ENCODE results near the gene BDP1. TPM values are rescaled to one million over a fixed set of nuclear protein-coding genes. Genes with fewer than 3 reads are reported as not detected.
"Not testable (repeated sequence)": the region's sequence is repeated elsewhere in the genome, so short reads cannot be mapped to it uniquely, and the experiment has no call there.

BDP1 gene
- total RNA-seq, 4 donors from 2014 or later, result 26.5 to 42.9 (median 32.6) TPM

DNA sequence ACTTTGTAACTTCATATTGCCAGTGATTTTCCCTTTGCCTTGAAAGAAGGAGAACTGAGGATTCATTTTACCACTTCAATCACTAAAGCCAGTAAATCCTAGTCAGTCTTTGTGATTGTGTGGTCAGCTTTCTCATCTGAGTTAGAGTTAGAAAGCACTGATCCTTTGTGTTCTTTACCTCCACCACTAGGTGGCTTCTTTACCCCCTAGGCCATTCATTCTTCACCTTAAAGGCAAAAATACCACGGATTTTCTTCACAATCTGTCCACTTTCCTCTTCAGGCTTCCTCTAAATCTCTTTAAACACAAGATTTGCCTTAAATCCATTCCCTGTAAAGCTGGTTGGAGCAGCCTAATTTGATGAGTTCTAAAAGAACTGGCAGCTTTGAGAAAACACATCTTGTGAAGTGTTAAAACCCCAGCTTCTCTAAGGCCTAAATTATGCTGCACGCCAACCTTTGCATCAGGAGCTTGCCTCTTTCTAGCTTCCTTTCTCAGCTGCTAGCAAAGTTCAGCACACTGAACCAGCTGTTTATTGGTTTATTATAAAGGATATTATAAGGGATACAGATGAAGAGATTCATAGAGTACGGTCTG, 20.4 kb downstream of the BDP1 start:
- ATAC-seq (ENCODE audit: low FRiP score) (no peak), DNase-seq (ENCODE audit: low spot score) (no peak)
- TF ChIP-seq, protein P1, sequence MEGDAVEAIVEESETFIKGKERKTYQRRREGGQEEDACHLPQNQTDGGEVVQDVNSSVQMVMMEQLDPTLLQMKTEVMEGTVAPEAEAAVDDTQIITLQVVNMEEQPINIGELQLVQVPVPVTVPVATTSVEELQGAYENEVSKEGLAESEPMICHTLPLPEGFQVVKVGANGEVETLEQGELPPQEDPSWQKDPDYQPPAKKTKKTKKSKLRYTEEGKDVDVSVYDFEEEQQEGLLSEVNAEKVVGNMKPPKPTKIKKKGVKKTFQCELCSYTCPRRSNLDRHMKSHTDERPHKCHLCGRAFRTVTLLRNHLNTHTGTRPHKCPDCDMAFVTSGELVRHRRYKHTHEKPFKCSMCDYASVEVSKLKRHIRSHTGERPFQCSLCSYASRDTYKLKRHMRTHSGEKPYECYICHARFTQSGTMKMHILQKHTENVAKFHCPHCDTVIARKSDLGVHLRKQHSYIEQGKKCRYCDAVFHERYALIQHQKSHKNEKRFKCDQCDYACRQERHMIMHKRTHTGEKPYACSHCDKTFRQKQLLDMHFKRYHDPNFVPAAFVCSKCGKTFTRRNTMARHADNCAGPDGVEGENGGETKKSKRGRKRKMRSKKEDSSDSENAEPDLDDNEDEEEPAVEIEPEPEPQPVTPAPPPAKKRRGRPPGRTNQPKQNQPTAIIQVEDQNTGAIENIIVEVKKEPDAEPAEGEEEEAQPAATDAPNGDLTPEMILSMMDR (IDR thresholded peaks at IDR 0.05), result no peak

DNA sequence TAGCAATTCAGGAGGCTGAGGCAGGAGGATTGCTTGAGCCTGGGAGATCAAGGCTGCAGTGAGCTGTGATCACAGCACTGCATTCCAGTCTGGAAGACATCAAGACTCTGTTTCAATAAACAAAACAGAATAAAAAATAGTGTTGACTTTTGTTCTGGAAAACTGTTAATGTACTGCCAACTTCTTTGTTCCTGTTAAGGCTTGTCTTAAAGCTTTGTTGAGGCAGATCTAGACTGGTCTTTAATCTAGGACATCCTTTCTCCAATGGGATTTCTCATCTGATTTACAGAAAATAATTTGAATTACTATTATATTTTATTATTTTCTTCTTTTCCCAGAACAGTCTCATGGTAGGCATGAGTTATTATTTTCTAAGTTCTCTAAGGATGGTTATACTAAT, 26.0 kb downstream of the BDP1 start:
- TF ChIP-seq, protein P1 (IDR thresholded peaks at IDR 0.05), result no peak
- DNase-seq (ENCODE audit: low spot score) (no peak), ATAC-seq (ENCODE audit: low FRiP score) (no peak)

DNA sequence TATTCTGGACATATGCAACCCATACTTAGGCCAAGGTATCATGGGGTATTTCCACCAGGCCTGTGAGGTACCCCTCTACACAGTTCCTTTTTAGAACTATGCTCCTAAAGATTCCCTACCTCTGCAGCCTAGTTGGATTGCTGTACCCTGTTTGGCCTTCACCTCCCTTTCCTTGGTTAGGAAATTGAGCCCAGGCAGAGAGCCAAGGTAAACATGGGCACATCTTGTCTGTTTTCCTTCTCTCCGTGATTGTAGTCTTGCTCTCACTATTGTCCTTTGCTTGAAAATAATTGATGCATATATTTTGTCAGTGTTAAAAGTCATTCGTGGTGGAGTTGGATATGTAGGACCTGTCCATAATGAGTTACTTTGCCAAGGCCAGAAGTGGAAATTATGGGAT, 26.7 kb downstream of the BDP1 start:
- ATAC-seq (ENCODE audit: low FRiP score), result no peak
- TF ChIP-seq, protein P1 (IDR thresholded peaks at IDR 0.05), result no peak
- DNase-seq (ENCODE audit: low spot score), result no peak

DNA sequence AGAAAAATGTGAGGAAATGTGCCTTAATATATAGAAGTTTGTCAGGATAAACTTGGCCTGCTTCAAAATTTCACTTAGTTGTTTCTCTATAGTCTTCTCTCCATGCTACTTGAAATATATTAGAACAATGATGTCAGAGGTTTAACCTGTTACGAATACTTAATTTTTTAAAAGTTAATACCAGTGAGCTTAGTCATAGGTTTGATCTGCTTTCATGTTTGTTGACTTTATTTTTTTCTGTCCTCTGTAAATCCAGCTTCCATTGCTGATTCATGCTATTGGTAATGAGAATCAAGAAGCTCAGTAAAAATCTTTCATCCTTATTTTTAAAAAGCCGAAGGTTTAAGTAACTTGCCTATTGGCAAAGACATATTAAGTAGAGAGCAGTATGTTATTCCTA, 27.9 kb downstream of the BDP1 start:
- ATAC-seq (ENCODE audit: low FRiP score) (no peak), DNase-seq (ENCODE audit: low spot score) (no peak)
- TF ChIP-seq, protein P1 (IDR thresholded peaks at IDR 0.05), result no peak

DNA sequence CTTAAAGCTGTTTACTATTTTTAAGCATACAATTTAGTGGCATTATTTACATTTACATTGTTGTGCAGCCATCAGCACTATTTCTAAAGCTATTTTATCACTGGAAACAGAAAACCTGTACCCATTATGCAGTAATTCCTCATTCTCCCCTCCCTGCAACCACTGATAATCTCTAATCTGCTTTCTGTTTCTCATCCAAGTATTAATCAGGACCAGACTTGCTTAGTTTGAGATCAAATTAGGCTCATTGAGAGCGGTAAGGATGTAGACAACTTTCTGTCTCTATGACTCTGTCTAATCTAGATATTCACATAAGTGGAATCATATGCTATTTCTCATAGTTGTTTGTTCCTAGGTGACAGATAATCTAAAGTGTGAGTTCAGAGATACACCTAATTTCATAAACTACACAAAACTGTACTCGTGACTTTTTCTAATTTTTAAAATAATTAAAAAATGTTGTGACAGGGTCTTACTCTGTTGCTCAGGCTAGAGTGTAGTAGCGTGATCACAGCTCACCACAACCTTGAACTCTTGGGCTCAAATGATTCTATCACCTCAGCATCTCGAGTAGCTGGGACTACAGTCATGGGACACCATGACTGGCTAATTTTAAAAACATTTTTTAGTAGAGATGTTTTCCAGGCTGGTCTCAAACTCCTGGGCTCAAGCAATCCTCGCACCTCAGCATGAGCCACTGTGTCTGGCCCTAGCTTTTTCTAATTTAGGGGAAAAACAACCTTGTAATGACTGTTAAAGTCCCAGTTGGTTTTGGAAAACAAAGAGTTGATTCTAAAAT, 37.6 kb downstream of the BDP1 start:
- ATAC-seq (ENCODE audit: low FRiP score) (no peak), DNase-seq (ENCODE audit: low spot score) (no peak)
- TF ChIP-seq, protein P1 (IDR thresholded peaks at IDR 0.05), result no peak

DNA sequence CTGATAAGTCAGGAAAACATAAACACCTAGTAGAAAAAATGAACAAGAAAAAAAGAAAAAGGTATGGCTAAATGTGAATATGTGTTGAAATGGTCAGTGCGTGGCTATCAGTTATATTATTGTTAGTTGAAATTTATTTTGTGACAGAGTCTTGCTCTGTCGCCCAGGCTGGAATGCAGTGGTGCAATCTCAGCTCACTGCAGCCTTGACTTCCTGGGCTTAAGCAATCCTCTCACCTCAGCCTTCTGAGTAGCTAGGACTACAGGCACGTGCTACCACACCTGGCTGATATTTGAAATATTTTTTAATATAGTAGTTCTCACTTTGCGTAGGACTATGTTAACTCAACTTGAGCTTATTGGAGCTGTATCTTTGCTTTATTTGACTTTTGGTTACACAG, 38.8 kb downstream of the BDP1 start:
- ATAC-seq (ENCODE audit: low FRiP score); DNase-seq (ENCODE audit: low spot score): not testable (repeated sequence)

DNA sequence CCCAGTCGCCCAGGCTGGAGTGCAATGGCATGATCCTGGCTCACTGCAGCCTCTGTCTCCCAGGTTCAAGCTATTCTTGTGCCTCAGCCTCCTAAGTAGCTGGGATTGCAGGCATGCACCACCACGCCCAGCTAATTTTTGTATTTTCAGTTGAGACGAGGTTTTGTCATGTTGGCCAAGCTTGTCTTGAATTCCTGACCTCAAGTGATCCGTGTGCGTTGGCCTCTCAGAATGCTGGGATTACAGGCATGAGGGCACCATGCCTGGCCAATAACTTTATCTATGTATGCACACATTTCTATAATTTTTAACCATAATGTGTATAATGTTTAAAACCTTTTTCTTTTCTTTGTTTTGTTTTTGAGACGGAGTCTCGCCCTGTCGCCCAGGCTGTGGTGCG, 43.3 kb downstream of the BDP1 start:
- not testable (repeated sequence) for DNase-seq (ENCODE audit: low spot score); ATAC-seq (ENCODE audit: low FRiP score)

DNA sequence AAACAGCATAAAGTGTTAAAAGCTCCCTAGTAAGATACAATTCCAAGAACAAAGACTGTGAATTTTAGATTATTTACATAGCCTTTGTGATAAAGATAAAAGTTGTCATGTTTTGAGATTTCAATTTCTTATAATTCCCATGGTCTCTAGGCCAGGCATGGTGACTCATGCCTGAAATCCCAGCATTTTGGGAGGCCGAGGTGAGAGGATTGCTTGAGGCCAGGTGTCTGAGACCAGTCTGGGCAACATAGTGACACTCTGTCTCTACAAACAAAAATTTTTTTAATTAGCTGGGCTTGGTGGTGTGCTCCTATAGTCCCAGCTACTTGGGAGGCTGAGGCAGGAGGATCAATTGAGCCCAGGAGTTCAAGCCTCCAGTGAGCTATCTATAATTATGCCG, 48.1 kb downstream of the BDP1 start:
- ATAC-seq (ENCODE audit: low FRiP score), result no peak
- TF ChIP-seq, protein P1 (IDR thresholded peaks at IDR 0.05), result no peak
- DNase-seq (ENCODE audit: low spot score), result no peak

All from omental fat pad (tissue), 4 donors.